ENCODE data around the gene BDNF. TPM values are rescaled to one million over a fixed set of nuclear protein-coding genes. Genes with fewer than 3 reads are reported as not detected.
A peak's percentile ranks its signal among the peaks of the same experiment; 100 is the strongest.

BDNF gene
- total RNA-seq, 1 experiment from 2014 or later = 4.8 TPM

- TF ChIP-seq ERG (CRISPR knock-in tag; IDR thresholded peaks at IDR 0.05) (peak; percentile 90), EMX1 (CRISPR knock-in tag; IDR thresholded peaks at IDR 0.05) (peak; percentile 55; the same call in 1 of the 2 replicates), ZNF219 (CRISPR knock-in tag; IDR thresholded peaks at IDR 0.05; ENCODE audit: borderline replicate concordance) (no peak), ATF2 (CRISPR knock-in tag; IDR thresholded peaks at IDR 0.05; ENCODE audit: borderline replicate concordance, low read depth) (no peak), TP53 (CRISPR knock-in tag; IDR thresholded peaks at IDR 0.05) (0 out of 2 replicates have a peak, but pooled peaks have one; percentile 32)
- TF ChIP-seq, protein P1, sequence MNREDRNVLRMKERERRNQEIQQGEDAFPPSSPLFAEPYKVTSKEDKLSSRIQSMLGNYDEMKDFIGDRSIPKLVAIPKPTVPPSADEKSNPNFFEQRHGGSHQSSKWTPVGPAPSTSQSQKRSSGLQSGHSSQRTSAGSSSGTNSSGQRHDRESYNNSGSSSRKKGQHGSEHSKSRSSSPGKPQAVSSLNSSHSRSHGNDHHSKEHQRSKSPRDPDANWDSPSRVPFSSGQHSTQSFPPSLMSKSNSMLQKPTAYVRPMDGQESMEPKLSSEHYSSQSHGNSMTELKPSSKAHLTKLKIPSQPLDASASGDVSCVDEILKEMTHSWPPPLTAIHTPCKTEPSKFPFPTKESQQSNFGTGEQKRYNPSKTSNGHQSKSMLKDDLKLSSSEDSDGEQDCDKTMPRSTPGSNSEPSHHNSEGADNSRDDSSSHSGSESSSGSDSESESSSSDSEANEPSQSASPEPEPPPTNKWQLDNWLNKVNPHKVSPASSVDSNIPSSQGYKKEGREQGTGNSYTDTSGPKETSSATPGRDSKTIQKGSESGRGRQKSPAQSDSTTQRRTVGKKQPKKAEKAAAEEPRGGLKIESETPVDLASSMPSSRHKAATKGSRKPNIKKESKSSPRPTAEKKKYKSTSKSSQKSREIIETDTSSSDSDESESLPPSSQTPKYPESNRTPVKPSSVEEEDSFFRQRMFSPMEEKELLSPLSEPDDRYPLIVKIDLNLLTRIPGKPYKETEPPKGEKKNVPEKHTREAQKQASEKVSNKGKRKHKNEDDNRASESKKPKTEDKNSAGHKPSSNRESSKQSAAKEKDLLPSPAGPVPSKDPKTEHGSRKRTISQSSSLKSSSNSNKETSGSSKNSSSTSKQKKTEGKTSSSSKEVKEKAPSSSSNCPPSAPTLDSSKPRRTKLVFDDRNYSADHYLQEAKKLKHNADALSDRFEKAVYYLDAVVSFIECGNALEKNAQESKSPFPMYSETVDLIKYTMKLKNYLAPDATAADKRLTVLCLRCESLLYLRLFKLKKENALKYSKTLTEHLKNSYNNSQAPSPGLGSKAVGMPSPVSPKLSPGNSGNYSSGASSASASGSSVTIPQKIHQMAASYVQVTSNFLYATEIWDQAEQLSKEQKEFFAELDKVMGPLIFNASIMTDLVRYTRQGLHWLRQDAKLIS (CRISPR knock-in tag; IDR thresholded peaks at IDR 0.05; ENCODE audit: borderline replicate concordance) = 0 out of 2 replicates have a peak, but pooled peaks have one; percentile 42
- TF ChIP-seq, protein P2, sequence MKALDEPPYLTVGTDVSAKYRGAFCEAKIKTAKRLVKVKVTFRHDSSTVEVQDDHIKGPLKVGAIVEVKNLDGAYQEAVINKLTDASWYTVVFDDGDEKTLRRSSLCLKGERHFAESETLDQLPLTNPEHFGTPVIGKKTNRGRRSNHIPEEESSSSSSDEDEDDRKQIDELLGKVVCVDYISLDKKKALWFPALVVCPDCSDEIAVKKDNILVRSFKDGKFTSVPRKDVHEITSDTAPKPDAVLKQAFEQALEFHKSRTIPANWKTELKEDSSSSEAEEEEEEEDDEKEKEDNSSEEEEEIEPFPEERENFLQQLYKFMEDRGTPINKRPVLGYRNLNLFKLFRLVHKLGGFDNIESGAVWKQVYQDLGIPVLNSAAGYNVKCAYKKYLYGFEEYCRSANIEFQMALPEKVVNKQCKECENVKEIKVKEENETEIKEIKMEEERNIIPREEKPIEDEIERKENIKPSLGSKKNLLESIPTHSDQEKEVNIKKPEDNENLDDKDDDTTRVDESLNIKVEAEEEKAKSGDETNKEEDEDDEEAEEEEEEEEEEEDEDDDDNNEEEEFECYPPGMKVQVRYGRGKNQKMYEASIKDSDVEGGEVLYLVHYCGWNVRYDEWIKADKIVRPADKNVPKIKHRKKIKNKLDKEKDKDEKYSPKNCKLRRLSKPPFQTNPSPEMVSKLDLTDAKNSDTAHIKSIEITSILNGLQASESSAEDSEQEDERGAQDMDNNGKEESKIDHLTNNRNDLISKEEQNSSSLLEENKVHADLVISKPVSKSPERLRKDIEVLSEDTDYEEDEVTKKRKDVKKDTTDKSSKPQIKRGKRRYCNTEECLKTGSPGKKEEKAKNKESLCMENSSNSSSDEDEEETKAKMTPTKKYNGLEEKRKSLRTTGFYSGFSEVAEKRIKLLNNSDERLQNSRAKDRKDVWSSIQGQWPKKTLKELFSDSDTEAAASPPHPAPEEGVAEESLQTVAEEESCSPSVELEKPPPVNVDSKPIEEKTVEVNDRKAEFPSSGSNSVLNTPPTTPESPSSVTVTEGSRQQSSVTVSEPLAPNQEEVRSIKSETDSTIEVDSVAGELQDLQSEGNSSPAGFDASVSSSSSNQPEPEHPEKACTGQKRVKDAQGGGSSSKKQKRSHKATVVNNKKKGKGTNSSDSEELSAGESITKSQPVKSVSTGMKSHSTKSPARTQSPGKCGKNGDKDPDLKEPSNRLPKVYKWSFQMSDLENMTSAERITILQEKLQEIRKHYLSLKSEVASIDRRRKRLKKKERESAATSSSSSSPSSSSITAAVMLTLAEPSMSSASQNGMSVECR (CRISPR knock-in tag; IDR thresholded peaks at IDR 0.05; ENCODE audit: borderline replicate concordance) = 0 out of 2 replicates have a peak, but pooled peaks have one; percentile 19
Measured at GRCh38 chr11:27626938-27627586, 73.2 kb downstream of the BDNF start (continued).

DNA sequence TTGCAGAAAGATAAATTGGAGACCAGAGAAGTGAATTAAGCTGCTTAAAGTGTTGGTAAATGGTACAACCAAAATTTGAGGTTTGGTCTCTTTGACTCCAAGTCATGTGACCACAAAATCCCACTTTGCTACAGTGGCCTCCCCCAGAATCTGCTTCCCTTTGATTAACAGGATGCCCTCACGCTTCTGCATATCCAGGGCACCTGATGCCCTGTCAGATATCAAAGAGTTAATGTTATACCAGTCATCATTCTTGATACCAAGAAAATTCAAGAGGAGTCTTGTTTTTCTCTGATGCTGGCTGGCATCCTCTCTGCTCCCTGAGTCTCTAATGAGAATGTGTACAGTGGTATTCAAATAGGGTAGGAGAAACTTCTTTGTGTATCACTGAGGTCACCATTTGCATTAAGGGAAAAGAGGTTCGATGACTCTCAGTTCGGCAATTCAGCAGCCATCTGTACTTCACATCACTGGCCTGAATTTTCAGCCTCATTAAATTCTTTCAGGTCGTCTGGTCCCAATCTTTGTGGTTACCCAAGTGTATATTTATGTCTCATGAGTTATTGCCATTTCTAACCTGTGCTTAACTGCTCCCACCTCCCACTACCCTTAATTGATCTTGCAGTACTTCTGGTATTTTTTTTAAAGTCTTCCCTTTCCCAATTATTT is 73.9 kb downstream of the BDNF start:
- Mint-ChIP-seq H3K9me3 (no peaks in the 10 kb centered on the region), H3K36me3 (peaks cover 67% of the 10 kb centered on the region), H3K4me3 (no peak overlapping the region), H3K27ac (peak overlapping the region; percentile 98), H3K4me1 (peaks cover 86% of the 10 kb centered on the region), H3K27me3 (ENCODE audit: low read depth) (no peaks in the 10 kb centered on the region; the same call in 1 of the 2 replicates)
- CTCF ChIA-PET = interaction anchor here (1.7 kb wide), 1 partner anchor 91 kb away, joined by 7 read pairs; no protein-coding TSS in a partner anchor
- ATAC-seq (peak; percentile 6), DNase-seq (ENCODE audit: low spot score) (no peak)
- POLR2A ChIA-PET = interaction anchor here (0.7 to 2.7 kb wide), 6 partner anchors 8 to 95 kb away, joined by 3 to 13 read pairs (median 4); no protein-coding TSS in a partner anchor
- TF ChIP-seq, protein P3, sequence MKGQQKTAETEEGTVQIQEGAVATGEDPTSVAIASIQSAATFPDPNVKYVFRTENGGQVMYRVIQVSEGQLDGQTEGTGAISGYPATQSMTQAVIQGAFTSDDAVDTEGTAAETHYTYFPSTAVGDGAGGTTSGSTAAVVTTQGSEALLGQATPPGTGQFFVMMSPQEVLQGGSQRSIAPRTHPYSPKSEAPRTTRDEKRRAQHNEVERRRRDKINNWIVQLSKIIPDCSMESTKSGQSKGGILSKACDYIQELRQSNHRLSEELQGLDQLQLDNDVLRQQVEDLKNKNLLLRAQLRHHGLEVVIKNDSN (CRISPR knock-in tag; IDR thresholded peaks at IDR 0.05) = peak; percentile 57
- TF ChIP-seq EMX1 (CRISPR knock-in tag; IDR thresholded peaks at IDR 0.05) (0 out of 2 replicates have a peak, but pooled peaks have one; percentile 66), ZNF138 (CRISPR knock-in tag; conservative IDR thresholded peaks at IDR 0.05) (no peak; the same call in 1 of the 2 replicates), ZNF671 (CRISPR knock-in tag; IDR thresholded peaks at IDR 0.05) (peak; percentile 35; the same call in 1 of the 2 replicates), TEAD4 (CRISPR knock-in tag; IDR thresholded peaks at IDR 0.05) (no peak), ERG (CRISPR knock-in tag; IDR thresholded peaks at IDR 0.05) (peak; percentile 70), CREM (CRISPR knock-in tag; IDR thresholded peaks at IDR 0.05) (no peak), ATF3 (CRISPR knock-in tag; conservative IDR thresholded peaks at IDR 0.05) (no peak), GABPB1 (CRISPR knock-in tag; IDR thresholded peaks at IDR 0.05) (no peak), GTF2I (CRISPR knock-in tag; conservative IDR thresholded peaks at IDR 0.05) (0 out of 2 replicates have a peak, but pooled peaks have one; percentile 34), SP1 (CRISPR knock-in tag; conservative IDR thresholded peaks at IDR 0.05) (peak; percentile 37; the same call in 1 of the 2 replicates), ZNF416 (CRISPR knock-in tag; IDR thresholded peaks at IDR 0.05) (peak; percentile 89; the same call in 1 of the 2 replicates)
